Fibroblast of lung (primary cell): ENCODE data around the gene TCL1B.

Experiments
- EZH2 ChIP-seq: IDR thresholded peaks from 2 replicates; pipeline ENCODE4 v1.5.1; 2012; ENCODE audit warnings: low read length, control low read depth, mild to moderate bottlenecking; ENCODE audit errors: missing control alignments
- TF ChIP-seq, protein P1 (sequence below), 2 donors: IDR thresholded peaks in 1 of 2; conservative IDR thresholded peaks in 1 of 2; 1 replicate in 1 of 2; 2 replicates in 1 of 2; pipeline ENCODE4 v1.5.1; 2011 to 2012; ENCODE audit warnings: low read length in 2 of 2, control low read depth in 1 of 2, inconsistent platforms in 1 of 2, low read depth in 1 of 2, mild to moderate bottlenecking in 1 of 2

DNA sequence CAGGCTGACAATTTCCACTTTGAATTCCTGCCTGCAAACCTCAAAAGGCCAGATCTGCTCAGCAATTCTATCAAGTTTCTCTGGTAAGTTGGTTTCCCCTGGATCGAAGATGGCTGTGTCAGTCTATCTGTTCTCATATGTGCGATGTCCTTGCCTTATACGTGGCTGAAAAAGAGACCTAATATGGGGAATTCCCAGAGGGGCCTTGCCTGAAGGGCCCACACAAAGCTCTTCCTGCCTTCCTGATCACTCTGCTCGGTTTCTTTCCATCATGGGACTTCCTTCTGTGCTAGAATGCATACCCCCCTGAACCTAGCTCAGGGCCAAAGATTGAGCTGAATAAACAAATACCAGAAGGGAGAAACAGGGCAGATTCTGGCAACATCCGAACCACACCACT is 13.2 kb downstream of the TCL1B start:
- TF ChIP-seq, protein P1, sequence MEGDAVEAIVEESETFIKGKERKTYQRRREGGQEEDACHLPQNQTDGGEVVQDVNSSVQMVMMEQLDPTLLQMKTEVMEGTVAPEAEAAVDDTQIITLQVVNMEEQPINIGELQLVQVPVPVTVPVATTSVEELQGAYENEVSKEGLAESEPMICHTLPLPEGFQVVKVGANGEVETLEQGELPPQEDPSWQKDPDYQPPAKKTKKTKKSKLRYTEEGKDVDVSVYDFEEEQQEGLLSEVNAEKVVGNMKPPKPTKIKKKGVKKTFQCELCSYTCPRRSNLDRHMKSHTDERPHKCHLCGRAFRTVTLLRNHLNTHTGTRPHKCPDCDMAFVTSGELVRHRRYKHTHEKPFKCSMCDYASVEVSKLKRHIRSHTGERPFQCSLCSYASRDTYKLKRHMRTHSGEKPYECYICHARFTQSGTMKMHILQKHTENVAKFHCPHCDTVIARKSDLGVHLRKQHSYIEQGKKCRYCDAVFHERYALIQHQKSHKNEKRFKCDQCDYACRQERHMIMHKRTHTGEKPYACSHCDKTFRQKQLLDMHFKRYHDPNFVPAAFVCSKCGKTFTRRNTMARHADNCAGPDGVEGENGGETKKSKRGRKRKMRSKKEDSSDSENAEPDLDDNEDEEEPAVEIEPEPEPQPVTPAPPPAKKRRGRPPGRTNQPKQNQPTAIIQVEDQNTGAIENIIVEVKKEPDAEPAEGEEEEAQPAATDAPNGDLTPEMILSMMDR (conservative IDR thresholded peaks at IDR 0.05 in 1 of 2, IDR thresholded peaks at IDR 0.05 in 1 of 2; ENCODE audit: low read depth in 1 of 2, low read length in 2 of 2), result no peak
- TF ChIP-seq EZH2, result no peak
